ENCODE data around the gene TIAM1.

DNA sequence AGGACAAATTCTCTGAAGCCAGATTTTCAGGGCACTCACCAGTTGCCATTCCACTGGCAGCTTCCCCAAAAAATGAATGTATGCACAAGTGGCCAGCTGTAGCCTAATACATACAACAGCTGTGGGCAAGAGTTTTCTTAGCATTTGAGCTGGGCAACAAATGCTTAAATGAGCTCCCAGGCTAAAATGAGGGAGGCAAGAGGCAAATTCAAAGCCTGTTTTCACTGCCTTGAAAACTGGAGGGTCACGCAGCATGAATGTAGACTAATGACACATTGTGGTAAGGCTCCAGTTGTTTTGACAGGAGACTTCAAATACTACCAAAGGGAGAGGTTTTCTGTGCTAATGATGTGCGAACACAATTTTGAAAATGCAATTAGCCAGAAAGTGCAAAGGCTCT lies 88.2 kb downstream of the TIAM1 start:
- no peak for TF ChIP-seq POLR2A (IDR thresholded peaks at IDR 0.05)
- TF ChIP-seq, protein P1, sequence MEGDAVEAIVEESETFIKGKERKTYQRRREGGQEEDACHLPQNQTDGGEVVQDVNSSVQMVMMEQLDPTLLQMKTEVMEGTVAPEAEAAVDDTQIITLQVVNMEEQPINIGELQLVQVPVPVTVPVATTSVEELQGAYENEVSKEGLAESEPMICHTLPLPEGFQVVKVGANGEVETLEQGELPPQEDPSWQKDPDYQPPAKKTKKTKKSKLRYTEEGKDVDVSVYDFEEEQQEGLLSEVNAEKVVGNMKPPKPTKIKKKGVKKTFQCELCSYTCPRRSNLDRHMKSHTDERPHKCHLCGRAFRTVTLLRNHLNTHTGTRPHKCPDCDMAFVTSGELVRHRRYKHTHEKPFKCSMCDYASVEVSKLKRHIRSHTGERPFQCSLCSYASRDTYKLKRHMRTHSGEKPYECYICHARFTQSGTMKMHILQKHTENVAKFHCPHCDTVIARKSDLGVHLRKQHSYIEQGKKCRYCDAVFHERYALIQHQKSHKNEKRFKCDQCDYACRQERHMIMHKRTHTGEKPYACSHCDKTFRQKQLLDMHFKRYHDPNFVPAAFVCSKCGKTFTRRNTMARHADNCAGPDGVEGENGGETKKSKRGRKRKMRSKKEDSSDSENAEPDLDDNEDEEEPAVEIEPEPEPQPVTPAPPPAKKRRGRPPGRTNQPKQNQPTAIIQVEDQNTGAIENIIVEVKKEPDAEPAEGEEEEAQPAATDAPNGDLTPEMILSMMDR (IDR thresholded peaks at IDR 0.05) = no peak

All from adrenal gland (tissue), 5 donors.